GM18505 (cell line): ENCODE measurements around the gene KCTD5.
"Not testable (repeated sequence)": the region's sequence is repeated elsewhere in the genome, so short reads cannot be mapped to it uniquely, and the experiment has no call there.

Experiments used
- ATAC-seq: cut with Tn5 transposase; IDR thresholded peaks from one replicate; pipeline ENCODE4 v1.9.1; 2021; ENCODE audit not compliant: unreplicated experiment
- POLR2A ChIP-seq: IDR thresholded peaks from 4 replicates; pipeline ENCODE4 v1.6.1; 2011; ENCODE audit warnings: borderline replicate concordance; ENCODE audit not compliant: insufficient read depth, insufficient read length; ENCODE audit errors: extremely low read depth

KCTD5 gene

GRCh38 chr16:2686912-2687507, 4.7 kb downstream of the KCTD5 start:
- no peak for ATAC-seq
- peak; percentile 58 for TF ChIP-seq POLR2A

- TF ChIP-seq POLR2A = no peak
- no peak for ATAC-seq
Observed at GRCh38 chr16:2687531-2688308, 5.4 kb downstream of the KCTD5 start.

- ATAC-seq = not testable (repeated sequence)
Observed at GRCh38 chr16:2689422-2689821, 7.1 kb downstream of the KCTD5 start.

GRCh38 chr16:2689968-2690801, 7.9 kb downstream of the KCTD5 start:
- no peak for ATAC-seq

GRCh38 chr16:2690852-2691251, 8.5 kb downstream of the KCTD5 start:
- ATAC-seq = no peak
- TF ChIP-seq POLR2A = no peak

More at GRCh38 chr16:2689968-2690801, 7.9 kb downstream of the KCTD5 start:
- no peak for TF ChIP-seq POLR2A

- no peak for TF ChIP-seq POLR2A
- ATAC-seq = no peak
Observed at GRCh38 chr16:2691491-2692248, 9.3 kb downstream of the KCTD5 start.

- TF ChIP-seq POLR2A = no peak
- ATAC-seq = no peak
Observed at GRCh38 chr16:2692251-2692947, 10.1 kb downstream of the KCTD5 start.

GRCh38 chr16:2692948-2693651, 10.8 kb downstream of the KCTD5 start:
- no peak for TF ChIP-seq POLR2A
- no peak for ATAC-seq

- not testable (repeated sequence) for ATAC-seq
Observed at GRCh38 chr16:2696601-2697250, 14.4 kb downstream of the KCTD5 start.

- ATAC-seq = no peak
- TF ChIP-seq POLR2A = no peak
Observed at GRCh38 chr16:2697401-2697948, 15.2 kb downstream of the KCTD5 start.

GRCh38 chr16:2698103-2698870, 16.0 kb downstream of the KCTD5 start:
- TF ChIP-seq POLR2A = no peak
- no peak for ATAC-seq
